ENCODE data around the gene DNASE1L2.

DNA sequence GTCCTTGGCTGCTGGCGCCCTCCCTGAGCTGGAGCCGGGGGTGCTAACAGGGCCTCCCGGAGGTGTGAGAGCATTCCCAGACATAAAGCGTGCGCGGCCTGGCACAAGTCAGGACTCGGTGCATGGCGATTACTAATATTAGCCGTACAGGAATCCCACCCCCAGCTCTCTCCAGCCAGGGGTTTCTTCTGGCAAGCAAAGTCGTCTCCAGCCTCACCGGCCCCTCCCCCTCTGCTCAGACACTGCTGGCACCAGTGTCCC is 44.9 kb upstream of the DNASE1L2 start:
- TF ChIP-seq, protein P1, sequence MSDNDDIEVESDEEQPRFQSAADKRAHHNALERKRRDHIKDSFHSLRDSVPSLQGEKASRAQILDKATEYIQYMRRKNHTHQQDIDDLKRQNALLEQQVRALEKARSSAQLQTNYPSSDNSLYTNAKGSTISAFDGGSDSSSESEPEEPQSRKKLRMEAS (IDR thresholded peaks at IDR 0.05), result no peak
- TF ChIP-seq SP1 (IDR thresholded peaks at IDR 0.05; ENCODE audit: low read depth), result no peak
- no peak for TF ChIP-seq CTCF (IDR thresholded peaks at IDR 0.05 in 2 of 3, conservative IDR thresholded peaks at IDR 0.05 in 1 of 3; ENCODE audit: borderline replicate concordance in 1 of 3, insufficient read depth in 1 of 3, low read depth in 2 of 3, low read length in 2 of 3)
- TF ChIP-seq EZH2 (IDR thresholded peaks at IDR 0.05), result no peak
- TF ChIP-seq YY1 (IDR thresholded peaks at IDR 0.05; ENCODE audit: extremely low read depth, insufficient replicate concordance, low read depth, low read length), result no peak
- no peak for TF ChIP-seq POLR2A (IDR thresholded peaks at IDR 0.05; ENCODE audit: borderline replicate concordance, extremely low read depth, insufficient read depth, insufficient read length)

Measured in HCT116 (cell line).